IPS DF 4.7 (cell line): Measurements from ENCODE around the gene KCTD13.
"Not testable (repeated sequence)": the region's sequence is repeated elsewhere in the genome, so short reads cannot be mapped to it uniquely, and the experiment has no call there.

Source experiments
- DNase-seq: peaks from one replicate; pipeline ENCODE4 v3.0.0-alpha.2; 2013; ENCODE audit warnings: low spot score; ENCODE audit errors: extremely low read depth

KCTD13 gene, protein sequence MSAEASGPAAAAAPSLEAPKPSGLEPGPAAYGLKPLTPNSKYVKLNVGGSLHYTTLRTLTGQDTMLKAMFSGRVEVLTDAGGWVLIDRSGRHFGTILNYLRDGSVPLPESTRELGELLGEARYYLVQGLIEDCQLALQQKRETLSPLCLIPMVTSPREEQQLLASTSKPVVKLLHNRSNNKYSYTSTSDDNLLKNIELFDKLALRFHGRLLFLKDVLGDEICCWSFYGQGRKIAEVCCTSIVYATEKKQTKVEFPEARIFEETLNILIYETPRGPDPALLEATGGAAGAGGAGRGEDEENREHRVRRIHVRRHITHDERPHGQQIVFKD

DNA sequence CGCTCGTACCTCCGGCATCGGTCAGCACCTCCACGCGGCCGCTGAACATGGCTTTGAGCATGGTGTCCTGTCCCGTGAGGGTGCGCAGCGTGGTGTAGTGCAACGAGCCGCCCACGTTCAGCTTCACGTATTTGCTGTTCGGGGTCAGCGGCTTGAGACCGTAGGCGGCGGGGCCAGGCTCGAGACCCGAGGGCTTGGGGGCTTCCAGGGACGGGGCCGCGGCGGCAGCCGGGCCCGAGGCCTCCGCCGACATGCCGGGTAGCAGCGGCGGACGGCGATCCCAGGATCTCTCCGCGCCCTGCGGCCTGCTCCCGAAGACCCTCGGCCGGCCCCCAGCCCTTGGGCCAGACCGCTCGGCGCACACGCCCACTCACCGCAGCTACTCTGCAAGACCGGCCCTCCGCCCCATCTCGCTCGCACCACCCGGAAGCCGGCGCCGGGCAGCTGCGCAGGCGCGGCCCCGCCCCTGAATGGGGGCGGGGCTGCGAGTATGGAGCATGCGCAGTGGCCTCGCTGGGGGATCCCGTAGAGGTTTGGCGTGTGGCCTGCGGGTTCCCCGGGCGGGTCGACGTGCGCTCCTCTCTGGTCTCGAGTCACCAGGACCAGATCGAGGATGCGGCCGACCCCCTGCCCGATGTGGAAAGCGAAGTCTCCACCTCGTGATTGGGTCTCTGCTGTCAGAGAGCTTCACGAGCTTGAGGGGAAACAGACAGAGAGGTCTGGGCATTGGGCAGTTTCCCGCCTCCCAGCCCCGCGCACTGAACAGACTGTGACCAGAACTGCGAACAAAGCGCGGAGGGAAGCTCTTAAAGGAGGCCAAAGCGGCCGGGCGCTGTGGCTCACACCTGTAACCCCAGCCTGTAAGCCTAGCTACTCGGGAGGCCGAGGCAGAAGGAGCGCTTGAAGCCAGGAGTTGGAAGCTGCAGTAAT is at the start of gene KCTD13:
Gene KCTD13 (minus strand): TSS at position 446 of the 930 bp plus-strand sequence. CDS start 193 bp downstream, at position 253.
- peak; percentile 25 for DNase-seq

DNA sequence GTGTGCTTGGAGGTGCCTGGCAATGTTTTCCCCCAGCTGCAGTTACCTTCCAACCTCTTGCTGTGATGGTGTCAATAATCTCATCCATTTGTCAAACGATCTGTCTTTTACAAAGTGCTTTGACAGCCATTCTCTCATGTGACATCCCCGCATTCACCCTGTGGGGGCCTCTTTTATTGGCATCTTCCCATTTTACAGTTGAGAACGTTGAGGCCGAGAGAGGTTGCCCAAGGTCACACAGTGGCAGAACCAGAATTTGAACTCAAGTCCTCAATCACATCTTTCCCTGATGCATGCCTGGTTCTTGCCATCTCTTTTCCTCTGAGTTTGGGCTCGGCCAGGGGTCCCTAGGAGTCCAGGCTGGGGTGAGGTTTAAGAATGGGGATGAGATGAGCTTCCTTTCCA is 49.1 kb upstream of the KCTD13 start:
- DNase-seq, result no peak

DNA sequence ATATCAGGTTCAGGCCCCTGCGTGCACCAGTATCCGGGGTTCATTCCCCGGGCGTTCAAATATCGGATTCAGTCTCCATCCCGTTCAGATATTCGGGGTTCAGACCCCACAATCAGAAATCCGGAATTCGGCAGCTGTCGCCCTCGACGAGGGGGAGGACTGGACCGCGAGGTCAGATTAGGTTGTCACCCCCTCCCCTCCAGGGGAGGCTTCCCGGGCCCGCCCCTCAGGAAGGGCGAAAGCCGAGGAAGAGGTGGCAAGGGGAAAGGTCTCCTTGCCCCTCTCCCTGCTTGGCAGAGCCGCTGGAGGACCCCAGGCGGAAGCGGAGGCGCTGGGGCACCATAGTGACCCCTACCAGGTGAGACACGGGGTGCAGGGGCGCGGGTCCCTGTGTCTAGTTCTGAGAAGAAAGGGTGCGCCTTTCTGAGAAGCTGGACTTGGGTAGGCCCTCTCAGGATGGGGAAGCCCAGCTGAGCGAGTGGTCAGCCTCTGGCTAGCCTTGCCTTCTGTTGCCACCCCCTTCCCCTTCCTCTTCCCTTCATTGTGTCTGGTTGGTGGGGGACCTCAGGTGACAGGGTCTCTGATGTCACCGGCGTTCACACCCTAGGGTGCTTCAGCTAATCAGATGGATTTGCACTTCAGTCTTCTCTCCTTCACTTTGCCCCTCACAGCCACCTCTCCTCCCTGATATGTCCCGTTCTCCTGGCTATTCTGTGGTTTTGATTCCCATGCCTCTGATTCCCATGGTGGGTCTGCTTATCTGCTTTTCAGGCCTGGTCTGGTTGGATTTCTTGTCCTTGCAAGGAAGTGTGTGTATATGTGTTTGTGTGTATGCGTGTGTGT is 48.5 kb upstream of the KCTD13 start:
- DNase-seq, result no peak

DNA sequence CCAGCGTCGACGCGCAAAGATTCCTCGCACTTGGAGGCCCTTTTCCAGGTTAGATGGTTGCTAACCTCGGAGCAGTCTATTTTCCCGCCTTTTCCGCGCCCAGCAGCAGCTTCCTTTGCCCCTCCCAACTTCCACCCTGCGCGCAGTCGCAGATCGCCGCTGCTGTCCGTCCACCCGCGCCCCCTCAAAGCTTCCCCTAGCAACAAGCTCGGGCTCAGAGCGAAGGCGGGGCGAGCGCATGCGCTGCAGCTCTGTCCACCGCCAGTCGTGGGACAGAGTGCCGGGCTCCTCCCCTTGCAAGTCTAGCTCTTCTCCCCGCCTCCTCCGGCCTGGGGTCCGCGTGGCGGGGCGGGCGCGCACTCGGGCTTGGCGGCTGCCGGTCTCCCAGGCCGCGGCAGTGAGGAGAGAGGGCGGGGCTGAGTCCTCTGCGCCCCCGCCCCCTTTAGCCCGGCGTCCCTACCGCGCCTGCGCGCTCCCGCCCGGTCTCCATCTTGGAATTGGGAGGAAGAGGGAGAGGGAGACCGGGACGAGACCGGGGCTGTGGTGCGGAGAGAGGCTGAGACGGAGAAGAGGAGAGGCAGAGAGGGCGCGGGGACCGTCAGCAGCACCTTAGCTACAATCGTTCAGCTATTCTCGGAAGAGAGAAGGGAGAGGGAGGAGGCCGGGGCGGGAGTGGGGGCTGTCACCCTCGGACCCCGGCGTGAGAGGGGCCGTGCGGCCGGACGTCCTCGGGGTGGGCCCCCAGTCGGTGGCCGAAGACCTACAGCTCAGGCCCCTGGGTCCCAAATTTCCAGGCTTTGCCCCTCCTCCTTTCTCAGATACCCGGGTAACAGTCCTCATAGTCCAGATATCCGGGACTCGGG is 47.6 kb upstream of the KCTD13 start, which contains the start of gene TAOK2:
Gene TAOK2 (plus strand): TSS at position 485 of the 863 bp plus-strand sequence. CDS start 3,905 bp downstream, outside the sequence.
- DNase-seq, result no peak

DNA sequence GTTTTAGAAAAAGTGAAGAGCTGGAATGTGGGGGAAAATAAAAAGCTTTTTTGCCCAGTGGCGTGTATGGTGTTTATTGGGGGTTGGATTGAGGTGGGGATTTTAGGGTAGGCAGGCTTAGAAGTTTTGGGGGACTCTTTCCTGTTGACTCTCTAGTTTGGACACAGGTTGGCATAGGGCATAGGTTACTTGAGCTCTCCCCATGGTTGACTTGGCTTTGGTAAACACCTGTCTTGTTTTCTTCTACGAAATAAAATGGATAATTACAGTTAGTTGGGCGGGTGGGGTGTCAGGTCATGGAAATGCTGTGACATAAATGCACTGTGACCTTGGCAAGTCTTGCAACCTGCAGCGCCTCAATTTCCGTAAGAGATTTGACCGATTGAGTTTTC is 47.0 kb upstream of the KCTD13 start:
- no peak for DNase-seq

DNA sequence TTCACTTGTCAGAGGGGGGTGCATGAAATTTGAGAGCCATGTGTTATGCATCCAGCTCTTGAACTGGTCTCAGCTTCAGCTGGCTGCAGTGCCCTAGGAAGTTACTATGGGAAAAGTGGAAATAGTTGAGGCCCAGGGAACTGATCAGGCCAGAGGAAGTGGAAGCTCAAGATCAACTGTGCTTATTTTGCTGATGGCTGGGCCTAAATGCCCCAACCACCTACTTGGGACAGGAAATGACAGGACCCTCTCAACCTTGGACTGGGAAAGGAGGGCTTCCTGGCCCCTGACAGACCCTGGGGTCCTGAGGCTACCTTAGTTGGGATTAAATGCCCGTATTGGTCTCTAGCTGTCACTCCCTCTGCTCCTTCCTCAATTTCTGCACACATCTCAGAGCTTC is 46.5 kb upstream of the KCTD13 start:
- DNase-seq, result no peak

DNA sequence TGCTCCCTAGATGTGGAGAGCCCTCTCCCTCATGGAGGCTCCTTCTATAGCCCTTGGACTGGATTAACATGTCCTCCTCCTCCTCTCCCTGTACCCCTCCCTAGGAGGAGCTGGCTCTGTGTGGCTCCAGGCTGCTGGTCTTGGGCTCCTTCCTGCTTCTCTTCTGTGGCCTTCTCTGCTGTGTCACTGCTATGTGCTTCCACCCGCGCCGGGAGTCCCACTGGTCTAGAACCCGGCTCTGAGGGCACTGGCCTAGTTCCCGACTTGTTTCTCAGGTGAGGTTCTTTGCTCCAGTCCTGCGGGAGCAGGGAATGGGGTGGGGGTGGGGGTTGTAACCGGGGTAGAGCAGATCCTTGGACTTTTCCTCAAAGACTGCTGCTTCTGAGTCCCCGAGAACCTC is 45.3 kb upstream of the KCTD13 start:
- no peak for DNase-seq

DNA sequence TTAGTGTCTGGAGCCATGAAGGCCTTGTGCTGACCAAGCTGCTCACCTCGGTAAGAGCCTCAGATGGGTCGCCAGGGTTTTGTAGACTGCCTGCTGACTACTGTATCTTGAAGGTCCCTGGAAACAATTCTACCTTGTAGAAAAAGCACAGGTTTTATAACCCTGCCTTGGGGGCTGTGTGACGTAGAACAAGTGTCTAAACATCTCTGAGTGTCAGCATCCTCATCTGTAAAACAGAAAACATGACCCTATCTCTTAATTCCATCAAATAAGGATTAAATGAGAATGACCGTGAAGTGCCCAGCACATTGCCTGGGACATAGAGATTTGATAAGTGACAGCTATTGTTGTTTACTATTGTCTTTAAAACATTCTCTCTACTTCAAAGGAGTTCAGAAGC is 42.2 kb upstream of the KCTD13 start:
- no peak for DNase-seq

DNA sequence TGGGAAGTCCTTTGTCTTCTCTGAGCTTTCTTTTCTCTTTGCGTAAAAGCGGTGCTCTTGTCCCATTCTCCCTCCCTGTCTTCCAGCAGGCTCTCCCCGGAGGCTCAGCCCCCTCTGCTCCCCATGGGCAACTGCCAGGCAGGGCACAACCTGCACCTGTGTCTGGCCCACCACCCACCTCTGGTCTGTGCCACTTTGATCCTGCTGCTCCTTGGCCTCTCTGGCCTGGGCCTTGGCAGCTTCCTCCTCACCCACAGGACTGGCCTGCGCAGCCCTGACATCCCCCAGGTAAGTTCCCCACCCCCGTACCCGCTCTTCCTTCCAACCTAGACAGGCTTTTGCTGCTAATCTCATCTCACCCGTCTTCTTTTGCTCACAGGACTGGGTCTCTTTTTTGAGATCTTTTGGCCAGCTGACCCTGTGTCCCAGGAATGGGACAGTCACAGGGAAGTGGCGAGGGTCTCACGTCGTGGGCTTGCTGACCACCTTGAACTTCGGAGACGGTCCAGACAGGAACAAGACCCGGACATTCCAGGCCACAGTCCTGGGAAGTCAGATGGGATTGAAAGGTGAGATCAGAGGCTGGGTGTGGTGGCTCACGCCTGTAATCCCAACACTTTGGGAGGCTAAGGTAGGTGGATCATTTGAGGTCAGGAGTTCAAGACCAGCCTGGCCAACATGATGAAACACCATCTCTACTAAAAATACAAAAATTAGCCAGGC is 37.2 kb upstream of the KCTD13 start:
- DNase-seq, result no peak

DNA sequence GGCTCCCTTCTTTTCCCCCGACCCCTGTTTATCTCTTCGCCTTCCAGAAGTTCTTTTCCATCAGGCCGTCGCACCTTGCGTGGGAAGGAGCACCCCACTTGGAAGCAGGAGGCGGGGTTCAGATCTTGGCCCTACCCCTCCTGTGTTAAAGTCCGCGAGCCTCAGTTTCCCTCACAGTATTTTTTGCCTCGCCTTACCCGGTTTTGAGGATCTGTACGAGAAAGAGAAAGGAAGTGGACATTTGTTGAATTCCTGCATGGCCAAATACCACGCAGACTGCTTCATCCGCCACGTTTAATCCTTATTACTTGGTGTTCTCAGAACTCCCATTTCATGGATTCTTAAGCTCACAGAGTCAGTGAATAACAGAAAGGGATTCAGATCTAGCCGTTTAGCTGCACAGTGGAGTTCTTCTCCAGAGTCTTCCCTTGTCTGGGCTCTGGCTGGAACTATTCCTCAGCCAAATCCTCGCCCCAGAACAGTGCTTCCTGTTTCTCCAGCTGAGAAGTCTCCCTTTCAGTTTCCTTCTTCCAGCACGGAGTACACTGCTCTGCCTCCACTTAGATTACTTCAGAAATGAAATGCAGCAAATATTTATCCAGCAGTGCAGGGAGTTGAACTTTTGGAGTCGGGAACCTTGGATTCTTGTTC is 36.4 kb upstream of the KCTD13 start:
- no peak for DNase-seq

DNA sequence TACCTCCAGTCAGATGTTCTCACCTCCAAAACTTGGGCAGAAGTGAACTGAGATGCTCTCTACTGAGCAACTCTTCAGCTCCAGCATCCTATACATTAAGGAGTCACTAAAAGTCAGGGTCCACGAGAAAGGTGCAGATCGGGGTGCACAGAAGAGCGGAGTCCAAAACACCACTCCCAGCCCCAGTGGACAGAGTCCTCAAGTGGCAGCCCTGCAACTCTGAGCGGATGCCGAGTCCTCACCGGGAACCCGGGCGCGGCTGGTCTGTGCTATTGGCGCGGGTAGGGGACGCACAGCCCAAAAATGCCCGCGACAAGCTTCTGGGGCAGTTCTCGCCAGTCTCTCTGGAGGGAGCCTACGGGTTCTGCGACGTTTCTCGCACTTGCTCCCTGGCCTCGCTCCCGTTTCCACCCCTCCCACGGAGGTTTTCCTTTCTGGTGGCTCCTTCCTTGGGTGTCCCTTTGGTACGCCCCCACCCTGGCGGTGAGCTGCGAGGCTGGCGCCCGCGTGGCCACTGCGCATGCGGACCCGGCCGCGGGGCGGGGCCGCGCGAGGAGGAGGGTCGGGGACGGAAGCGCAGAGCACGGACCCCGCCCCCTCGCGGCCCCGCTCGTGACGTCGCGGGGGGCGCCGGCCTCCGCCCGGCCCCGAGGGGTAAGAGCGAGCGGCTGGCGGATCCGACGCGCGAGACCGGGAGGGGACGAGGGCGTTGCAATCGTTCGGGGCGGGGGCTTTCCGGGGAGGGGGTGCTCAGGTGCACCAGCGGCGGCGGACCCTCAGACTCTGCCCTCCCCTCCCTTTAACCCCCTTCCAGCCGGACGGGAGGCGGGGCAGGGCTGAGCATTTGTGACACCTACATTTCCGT is 35.7 kb upstream of the KCTD13 start, which contains the start of gene TMEM219:
Gene TMEM219 (plus strand): TSS at position 601 of the 865 bp plus-strand sequence. CDS start 1,065 bp downstream, outside the sequence.
- peak; percentile 30 for DNase-seq

DNA sequence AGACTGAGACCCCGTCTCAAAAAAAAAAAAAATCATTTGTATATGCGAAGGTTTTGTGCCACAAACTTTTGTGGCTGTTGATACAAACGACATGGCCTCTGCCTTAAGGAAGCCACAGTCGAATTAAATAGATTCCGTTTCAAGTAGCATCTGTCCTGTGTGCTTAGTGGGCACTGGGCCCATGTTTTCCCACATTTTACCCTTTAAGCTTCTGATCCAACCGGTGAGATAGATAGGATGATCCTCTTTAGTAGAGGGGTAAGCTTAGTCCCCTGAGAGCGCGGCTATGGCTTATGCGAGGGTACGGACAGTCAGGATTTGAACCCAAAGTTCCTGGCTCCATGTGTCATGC is 35.1 kb upstream of the KCTD13 start:
- DNase-seq, result no peak

DNA sequence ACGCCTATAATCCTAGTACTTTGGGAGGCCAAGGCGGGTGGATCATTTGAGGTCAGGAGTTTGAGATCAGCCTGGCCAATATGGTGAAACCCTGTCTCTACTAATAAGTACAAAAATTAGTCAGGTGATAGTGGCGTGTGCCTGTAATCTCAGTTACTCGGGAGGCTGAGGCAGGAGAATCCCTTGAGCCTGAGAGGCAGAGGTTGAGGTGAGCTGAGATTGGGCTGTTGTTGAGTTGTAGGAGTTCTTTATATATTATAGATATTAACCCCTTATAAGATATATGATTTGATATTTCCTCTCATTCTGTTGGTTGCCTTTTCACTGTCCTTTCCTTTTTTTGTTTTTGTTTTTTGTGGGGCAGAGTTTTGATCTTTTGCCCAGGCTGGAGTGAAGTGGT is 33.8 kb upstream of the KCTD13 start:
- not testable (repeated sequence) for DNase-seq

DNA sequence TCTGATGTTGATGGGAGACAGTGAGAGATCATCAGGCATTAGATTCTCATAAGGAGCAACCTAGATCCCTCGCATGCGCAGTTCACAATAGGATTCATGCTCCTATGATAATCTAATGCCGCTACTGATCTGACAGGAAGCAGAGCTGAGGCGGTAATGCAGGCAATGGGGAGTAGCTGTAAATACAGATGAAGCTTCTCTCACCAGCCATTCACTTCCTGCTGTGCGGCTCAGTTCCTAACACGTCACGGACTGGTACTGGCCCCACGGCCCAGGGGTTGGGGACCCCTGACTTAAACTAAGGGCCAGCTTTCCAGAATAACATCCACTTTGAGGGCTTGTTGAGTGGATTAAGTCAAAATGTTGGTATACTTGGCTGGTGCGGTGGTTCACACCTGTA is 33.3 kb upstream of the KCTD13 start:
- DNase-seq, result no peak

DNA sequence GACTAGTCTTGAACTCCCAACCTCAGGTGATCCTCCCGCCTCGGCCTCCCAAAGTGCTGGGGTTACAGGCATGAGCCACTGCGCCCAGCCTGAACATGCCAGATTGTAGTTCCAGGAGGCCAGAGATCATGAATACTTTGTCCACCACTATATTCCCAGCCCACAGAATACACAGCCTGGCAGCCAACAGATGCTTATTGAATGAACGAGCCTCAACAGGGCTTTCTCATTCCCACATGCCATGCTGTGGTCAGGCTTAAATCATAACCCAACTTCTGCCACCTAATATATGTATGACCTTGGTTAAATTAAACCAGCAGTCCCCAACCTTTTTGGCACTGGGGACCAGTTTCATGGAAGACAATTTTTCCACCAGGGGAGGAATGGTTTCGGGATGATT is 32.7 kb upstream of the KCTD13 start:
- DNase-seq, result no peak

DNA sequence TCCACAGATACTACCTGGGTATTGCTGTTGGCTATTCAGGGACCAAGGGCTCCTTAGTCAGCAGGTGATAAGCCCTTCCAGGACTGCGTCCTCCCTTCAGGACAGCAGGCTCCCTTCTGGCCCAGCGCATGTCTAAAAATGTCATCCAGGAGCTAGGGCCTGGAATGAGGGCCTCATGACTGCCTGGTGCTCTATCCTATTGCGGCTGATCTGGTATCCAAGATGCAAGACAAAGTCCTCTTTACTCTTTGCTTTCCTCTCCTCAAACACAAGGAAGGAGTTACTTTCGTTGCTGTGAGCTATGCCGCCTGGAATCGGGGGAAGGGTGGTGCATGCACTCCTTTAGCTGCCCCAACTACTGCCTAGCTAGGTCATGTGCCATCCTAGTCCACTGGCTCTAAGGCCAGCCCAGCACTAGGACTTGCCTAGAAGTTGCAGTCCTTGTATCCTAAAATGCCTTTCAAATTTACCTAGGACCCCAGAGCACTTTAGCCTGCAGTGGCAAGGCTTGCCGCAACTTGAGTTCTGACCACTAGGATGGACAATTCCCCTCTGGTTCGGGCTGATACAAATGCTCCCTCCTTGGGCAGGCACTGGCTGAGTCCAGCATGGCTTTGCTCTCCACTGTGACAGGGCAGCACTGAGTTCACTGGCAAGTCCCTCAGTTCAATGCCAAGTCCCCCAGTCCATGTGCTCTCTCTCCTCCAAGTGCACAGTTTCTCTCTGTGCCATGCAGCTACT is 25.8 kb upstream of the KCTD13 start:
- DNase-seq, result no peak

DNA sequence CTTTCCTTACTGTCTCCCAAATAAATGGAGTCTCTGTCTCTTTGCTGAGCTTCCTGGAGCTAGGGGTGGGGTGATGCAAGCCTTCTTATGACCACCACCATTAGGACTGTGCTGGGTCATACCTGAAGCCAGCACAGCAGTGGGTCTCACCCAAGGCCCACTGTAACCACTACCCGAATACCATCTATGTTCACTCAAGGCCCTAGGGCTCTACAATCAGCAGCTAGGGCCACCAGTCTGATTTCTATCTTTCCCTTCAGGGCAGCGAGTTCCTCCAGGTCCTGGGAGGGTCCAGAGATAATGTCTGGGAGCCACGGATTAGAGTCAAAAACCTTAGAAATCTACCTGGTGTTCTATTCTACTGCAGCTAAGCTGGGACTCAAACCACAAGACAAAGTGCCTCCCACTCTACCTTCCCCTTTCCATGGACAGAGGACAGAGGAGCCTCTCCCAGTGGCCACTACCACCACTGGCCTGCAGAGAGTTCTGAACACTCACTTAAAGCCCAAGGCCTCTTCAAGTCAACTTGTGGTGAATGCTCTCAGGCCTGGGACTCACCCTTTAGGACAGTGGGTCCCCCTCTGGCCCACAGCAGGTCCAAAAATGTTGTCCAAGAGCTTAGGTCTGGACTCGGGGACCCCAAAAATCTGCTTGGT is 24.9 kb upstream of the KCTD13 start:
- DNase-seq, result no peak
